Measurements from ENCODE around the gene S100PBP.

The S100PBP gene

DNA sequence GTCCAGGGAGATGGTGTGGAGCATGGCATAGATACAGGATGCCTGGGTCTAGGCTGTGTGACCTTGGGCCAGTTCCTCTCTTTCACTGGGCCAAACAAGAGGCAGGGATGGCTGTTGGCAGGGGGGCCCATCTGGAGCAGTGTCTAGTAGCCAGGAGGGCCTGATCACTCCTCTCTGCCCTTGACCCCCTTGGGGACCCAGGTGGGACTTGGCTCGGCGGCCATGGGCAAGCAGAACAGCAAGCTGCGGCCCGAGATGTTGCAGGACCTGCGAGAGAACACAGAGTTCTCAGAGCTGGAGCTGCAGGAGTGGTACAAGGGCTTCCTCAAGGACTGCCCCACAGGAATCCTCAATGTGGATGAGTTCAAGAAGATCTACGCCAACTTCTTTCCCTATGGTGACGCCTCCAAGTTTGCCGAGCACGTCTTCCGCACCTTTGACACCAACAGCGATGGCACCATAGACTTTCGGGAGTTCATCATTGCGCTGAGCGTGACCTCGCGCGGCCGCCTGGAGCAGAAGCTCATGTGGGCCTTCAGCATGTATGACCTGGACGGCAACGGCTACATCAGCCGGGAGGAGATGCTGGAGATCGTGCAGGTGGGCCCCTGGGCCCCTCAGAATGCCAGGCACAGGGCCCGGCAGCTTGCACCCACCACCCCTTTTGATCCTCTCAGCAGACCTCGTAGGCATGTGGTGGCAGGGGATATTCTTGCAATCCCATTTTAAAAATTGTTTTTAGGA is 71.4 kb downstream of the S100PBP start:
- no peak for DNase-seq

DNA sequence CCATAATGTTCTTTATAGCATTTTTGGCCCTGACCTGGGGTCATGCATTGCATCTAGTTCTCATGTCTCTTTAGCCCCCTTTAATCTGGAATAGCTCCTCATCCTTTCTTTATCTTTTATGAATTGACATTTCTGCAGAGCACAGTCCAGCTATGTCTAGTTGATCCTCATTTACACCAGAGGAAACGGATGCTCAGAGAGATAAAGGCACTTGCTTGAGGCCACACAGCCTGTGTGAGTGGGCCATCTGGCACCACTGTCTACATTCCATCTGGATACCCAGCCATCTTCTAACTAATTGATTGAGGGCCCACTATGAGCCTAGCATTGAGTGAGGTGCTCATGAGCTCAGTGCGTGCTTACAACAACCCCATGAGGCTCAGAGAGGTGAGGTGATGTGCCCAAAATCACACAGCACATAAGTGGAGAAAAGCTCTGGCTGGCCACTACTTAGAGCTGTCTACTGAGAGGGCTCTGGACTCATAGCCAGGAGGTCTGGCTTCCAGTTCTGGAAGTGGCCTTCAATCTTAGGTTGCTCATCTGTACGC is 72.4 kb downstream of the S100PBP start:
- DNase-seq, result no peak

DNA sequence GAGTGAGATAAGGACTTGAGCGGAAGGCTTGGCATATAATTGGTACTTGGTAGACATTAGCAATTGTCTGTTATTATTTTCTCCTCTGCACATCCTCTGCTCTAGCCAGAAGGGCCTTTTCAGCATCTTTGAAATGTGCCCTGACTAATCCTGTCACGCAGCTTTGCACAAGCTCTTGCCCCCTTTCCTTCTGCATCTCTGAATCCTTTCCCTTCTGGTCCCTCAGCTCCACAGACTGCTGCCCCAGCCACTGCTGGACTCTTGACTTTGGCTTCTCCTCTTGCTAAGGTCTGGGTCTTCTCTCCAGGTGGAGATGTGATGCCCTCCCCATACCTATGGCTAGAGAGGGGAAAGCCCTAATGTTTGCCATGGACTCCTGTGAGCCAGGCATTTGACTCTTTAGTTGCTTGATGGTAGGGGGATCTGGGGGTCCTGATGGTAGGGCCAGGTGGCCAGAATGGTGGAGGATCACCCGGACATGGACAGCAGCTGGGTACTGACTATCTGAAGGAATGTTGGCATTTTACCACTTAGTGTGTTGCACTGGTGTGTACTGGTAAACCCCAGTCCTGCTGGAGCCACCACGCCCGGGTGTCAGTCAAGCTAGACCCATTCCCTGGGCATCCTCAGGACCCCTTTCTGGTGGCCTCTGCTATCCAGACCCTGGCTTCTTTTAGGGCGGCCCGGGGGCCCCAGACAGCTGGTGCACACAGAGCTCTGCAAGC is 73.2 kb downstream of the S100PBP start:
- DNase-seq, result no peak

DNA sequence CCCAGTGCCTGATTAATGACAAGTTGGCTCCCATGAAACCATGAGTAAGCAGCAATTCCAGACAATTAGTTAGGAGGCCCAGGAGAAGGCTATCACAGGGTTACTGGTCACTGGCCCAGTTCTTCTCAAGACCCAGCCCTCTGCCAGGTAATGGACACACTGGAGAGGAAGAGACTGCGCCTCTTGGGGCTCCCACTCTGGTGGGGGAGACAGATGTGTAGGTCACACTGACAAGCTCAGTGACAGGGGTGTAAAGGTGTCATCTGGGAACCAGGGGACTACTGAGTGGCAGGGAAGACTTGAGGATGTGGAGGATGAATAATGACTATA is 73.8 kb downstream of the S100PBP start:
- no peak for DNase-seq

DNA sequence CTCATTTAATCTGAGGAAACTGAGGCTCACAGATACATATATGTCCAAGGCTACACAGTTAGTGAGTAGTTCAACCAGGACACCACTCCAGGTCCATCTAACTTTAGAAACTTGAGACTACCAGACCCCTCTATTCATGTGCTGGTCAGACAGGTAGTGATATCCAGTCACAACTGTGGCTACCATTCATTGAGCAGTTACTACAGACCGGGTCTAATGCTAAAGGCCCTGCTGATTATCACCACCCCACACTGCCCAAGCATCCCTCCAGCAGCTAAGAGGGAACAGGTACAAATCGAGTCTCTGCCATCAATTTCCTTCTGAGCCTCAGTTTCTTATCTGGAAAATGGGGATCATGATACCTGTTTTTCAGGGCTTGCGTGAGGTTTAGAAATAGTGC is 74.2 kb downstream of the S100PBP start:
- no peak for DNase-seq

DNA sequence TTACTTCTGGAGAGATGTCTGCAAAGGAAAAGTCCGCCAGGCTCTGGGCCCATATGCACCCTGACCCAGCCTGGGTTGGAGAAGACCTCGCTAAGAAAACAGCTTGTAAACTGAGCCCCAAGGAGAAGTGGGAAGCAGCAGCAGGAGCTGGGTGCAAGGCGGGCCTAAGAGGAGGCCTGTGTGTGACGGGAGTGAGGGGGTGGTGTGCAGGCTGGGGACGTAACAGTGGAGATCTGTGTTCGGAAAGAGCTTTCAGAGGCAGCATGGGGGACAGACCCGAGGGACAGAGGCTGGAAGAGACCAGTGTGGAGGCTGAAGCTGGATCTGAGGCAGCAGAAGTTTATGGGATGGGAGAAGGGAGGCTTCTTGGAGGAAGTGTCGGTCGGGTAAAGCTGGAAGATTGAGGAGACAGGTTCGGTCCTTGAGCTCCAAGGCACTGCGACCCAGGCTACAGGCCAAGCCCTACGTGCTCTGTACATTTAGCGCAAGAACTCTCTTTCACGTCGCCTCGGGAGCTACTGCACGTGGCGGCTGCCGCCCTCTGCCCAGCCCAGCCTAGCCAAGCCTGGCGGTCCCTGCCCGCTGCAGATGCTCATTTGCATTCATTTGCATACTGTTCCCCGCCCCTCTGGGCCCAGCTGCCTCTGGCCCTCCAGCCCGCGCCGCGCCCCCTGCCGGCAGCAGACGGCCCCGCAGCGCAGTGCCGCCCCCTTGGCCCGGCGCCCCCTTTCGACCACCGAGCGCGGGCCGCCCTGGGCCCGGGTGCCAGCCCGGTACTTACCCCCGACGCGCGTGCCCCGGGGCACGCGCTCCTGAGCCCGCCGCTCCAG is 75.1 kb downstream of the S100PBP start:
- DNase-seq, result no peak

DNA sequence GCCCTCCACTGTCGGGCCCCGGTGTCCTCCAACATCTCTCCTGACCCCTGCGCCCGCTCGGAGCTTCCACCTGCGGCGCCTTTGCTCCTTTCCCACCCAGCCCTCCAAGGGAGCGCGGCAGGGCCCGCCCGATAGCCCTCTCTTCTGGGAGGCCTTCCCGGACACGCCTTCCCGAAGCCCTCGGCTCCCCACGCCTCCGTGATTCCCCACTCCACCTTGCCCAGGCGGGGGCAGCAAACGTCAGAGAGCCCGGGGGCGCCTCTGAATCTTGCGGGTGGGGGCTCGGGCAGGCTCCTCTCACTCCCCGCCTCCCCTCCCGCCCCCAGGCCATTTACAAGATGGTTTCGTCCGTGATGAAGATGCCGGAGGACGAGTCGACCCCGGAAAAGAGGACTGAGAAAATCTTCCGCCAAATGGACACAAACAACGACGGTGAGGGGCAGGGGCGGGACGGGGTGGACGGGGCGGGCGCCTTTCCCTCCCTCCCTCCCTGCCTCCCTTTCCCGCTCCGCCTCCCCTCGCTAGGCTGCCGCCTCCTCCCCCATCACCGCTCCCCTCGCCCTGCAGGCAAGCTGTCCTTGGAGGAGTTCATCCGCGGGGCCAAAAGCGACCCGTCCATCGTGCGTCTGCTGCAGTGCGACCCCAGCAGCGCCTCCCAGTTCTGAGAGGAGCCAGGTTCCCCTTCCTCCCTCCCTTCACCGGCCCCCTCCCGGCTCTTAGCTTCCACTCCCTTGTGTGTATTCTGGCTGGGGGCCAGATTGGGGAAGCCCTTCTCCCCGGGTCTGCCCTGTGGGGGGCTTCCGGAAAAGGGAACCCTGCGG is 76.0 kb downstream of the S100PBP start:
- DNase-seq, result no peak

DNA sequence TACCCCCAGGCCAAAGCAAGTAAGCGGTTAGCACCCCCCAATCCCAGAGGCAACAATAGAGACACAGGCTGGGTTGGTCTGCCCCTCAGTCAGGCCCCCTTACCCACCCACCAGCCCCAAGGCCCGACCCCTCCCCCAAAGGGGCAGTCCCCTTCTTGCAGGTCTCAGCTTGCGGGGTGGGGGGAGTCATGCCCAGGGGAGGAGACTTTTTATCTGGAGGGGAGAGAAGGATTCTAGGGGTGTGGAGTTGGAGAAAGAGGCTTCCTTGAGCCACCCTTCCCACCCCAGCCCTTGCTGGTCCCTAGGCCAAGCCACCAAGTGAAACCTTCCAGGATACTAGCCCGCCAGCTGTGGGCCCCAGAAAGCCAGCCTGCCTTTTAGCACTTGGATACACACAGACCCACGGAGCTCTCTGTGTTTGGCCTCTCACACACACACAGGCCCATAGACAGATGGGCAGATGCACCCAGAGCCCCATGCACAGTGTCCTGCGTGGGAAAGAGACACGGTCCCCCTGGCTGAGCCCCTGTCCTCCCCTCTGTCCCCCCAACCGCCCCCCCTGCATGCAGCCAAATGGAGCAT is 76.7 kb downstream of the S100PBP start:
- DNase-seq, result no peak

DNA sequence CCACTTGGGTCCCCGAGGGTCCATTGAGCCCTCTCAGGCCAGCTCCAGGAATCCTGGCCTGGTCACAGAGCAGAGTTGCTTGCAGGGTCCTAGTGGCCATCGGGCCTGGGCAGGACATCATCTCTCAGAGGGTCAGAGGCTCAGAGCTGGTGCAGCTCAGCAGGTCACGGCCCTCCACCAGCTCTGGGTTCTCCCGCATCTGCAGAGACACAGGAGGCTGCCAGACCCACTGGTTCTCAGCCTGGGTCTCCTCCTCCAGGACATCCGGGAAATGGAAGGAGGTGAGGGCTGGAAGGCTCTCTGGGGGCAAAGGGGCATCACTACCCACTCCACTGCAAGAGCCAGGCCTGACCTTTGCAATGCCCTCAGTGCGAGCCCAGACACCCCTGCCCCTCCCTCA is 77.2 kb downstream of the S100PBP start:
- DNase-seq, result no peak

DNA sequence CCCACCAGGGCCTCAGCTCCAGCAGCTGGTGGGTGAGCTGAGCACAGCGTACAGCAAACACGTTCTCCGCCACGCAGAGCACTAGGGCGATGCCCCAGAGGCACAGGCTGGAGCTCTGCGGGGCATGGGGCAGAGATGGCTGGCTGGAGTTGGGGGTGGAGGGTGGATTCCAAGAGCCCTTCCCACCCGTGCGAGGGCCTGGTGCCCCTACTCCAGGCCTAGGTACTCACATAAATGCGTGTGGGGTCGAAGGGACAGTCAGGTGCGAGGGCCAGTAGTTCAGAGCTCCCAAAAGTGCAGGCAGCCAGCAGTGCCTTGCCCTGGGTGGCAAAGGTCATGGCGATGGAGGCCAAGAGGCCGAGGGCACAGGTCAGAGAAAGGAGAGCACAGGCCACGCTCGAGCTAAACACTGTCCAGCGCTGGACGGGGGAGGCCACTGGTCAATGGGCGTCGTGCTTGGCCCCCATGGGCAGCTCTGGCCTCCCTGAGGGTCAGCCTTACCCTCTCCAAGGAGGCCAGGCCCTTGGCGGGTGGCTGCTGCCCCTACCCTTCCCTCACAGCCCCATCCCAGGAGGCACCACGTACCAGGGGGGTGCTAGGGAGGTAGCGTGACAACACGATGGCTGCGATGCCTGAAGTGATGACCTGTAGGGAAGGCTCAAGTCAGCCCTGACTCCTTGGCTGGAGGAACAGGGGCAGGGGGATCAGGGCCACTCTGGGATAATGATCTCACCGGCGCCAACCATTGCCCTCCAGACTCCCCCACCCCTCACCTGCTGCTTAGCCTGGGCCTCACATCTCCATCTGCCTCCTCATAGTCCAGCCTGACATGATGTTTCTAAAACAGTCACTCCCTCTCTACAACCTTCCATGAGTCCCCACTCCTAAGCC is 78.1 kb downstream of the S100PBP start:
- no peak for DNase-seq

DNA sequence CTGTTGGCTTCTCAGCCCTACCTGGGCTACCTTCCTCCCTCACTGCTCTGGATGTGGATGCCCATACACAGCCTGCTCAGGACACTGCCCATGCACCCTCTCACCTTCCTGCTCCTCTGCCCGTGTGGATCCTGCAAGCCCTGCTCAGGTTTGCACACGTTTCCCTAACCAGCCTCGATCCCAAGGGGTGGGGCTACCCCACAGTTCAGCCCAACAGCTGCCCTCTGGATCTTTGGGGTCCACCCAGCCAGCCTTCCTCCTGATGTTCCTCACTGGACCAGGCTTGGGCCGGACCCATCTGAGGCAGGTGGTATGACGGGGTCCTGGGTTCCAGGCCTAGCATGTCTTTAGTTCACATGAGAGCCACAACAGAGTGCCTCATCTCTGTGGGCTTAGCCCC is 79.0 kb downstream of the S100PBP start:
- DNase-seq, result no peak

DNA sequence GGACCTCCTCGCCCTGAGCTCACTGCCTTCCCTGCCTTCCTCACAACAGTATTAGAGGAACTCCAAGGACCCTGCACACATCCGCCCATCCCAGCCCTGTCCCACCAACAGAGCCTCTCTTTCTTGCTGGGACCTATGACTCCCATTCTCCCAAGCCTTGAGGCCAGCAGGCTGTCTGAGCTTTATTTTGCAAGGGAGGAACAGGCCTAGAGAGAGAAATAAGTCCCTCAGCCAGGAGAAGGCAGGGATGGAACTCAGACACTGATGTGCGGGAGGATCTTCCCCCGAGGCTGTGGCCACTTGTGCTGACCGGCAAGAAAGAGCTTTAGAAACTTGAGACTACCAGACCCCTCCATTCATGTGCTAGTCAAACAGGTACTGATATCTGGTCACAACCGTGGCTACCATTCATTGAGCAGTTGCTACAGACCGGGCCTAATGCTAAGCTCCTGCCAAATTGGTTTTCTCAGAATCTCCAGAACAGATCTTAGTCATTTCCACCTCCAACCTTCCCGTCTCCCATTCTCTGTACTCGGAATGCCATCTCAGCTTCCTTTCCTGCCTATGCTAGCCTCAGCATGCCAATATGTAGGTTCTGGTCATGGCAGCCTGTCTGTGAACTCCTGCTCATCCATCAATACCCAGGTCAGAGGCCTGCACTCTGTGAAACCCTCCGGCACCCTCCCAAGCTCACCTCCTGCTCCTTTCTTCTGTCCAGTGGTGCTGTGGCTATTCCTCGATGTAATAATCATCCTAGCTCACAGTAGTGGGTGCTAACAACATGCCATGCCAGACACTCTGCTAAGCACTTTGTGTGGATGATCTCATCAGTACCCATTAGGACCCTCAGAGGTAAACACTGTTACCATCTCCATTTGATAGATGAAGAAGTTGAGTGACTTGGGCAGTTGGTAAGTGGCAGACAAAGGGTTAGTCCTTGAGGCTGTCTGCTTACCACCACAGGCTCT is 79.9 kb downstream of the S100PBP start:
- DNase-seq, result no peak

DNA sequence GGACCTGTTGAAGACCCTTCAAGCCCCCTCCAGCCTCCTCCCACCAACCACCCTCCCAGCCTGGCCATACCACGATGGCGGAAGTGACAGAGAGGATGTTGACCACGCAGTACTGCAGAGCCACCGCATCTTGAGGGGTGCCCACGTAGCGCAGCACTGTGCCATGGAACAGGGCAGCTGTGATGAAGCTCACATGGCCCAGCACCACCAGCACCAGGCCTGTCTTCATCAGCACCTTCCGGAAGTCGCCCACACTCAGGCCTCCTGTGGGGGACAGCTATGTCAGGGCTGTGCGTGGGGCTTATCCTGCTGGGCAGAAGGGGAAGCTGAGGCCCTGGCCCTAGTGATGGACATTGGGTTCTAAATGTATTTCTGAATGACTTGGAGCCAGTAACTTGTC is 80.6 kb downstream of the S100PBP start:
- DNase-seq, result no peak

DNA sequence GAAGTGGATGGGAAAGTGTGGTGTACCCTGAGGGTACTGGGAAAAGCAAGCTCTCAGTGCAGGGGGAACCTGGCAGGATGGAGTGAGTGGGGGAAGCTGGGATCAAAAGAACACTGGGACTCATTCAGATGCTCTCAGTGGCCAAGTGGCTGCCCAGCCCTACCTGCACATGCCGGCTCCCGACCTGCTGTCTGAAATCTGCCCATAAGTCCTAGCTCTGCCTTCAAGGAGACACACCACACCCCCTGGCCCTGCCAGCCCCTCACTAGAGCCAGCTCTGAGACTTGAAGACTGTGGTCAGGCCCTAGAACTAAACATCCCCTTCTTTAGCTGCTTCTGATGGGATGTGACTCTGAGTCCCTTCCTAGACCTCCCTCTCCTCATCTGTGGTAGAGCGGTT is 81.5 kb downstream of the S100PBP start:
- DNase-seq, result no peak

DNA sequence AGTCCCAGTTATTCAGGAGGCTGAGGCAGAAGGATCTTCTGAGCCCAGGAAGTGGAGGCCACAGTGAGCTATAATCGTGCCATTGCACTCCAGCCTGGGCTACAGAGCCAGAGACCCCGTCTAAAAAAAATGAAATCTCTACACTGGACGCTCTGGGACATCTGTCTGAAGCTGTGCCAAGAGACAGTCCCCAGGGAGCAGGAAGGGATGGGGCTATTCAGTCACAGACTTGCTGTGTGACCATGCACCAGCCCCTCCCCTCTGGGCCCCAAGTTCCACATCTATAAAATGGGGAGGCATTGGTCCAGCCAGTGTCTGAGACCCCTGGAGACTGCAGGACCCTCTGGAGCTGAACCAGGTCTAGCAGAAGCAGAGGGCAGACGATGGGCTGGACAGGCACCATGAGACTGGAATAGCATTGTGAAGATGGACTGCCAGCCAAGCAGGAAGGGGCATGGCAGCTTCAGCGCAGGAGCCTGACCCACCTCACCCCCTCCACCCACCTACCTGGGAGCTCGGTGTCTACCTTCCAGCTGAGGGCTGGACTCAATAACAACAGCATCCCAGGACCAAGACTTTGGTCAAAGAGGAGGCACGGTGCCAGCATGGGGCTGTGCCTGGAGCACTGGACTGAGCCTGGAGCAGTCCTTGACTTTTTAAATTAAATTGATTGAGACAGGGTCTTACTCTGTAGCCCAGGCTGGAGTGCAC is 82.3 kb downstream of the S100PBP start:
- DNase-seq, result no peak

DNA sequence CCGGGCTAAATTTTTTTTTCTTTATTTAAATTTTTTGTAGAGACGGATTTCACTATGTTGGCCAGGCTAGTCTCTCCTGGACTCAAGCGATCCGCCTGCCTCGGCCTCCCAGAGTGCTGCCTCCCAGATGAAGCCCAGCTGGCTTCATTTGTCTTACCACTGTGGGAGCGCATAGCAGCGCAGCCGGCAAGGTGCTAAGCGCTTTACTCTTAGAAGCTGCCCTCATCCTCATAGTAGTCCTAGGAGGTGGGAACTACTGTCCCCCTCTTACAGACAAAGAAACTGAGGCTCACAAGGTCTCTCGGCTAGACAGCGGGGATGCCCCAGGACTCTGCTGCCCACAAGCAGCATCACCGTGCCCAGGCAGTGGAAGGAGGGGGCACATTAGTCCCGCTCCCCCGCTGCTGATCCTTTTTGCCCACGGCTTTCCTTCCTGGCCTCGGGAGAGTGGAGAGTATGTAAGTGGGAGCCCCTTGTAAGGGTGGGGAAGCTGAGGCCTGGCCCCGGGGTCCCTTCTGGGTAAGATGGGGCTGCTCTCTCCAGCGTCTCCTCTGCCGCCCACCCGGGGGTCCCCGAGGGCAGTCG is 83.0 kb downstream of the S100PBP start:
- DNase-seq, result no peak

DNA sequence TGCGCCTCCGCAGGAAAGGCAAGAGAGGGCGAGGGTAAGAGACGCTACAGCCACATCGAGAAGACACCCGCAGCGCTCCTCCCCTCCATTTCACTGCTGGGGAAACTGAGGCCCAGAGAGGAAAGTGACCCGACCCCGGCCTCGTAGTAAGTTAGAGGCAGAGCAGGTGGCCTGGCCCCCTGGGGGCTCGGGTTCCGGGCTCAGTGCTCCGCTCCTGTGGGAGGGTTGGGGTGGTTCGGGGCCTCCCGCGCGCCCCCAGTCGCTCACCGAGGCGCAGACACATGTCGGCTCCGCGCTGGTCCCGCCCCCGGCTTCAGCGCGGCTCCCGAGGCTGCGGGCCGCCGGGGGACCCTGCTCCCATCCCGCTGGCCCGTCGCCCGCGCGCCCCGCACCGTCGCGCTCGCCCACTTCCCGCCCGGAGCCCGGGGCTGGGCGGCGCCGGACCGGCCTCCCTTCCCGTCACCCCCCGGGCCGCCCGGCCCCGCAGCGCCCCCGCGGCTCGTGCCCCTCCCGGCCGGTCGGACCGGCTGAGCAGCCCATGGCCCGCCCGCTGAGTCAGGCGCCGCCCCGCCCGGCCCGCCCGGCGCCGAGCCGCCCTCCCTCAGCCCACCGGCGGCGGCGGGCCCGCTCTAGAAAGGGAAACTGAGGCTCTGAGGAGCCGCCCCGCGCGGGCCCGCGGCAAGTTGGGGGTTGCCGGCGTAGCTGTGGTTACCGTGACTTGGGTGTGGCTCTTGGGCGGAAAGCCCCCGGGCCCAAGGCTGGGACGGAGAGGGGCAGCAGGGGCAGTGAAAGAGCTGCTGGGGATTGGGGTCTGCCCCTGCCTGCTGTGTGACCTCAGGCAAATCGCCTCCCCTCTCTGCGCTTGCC is 83.7 kb downstream of the S100PBP start, which contains the start of gene TMEM54:
Gene TMEM54 (minus strand): TSS at position 434 of the 867 bp plus-strand sequence. CDS start 151 bp downstream, at position 283.
- no peak for DNase-seq
